Osteocyte (in vitro differentiated cells): ENCODE measurements around the gene PREX1. TPM values are rescaled to one million over a fixed set of nuclear protein-coding genes. Genes with fewer than 3 reads are reported as not detected.

ENCODE experiments used
- DNase-seq: peaks from one replicate; pipeline ENCODE4 v3.0.0; 2021; ENCODE audit warnings: mixed read lengths; ENCODE audit not compliant: unreplicated experiment; ENCODE audit errors: extremely low spot score
- H3K27ac Mint-ChIP-seq: one replicate; pipeline ENCODE4 v1.8.0; 2021; ENCODE audit warnings: mild to moderate bottlenecking, mixed read lengths; ENCODE audit not compliant: unreplicated experiment
- H3K27me3 Mint-ChIP-seq: one replicate; pipeline ENCODE4 v1.8.0; 2021; ENCODE audit warnings: mixed read lengths; ENCODE audit not compliant: unreplicated experiment
- H3K36me3 Mint-ChIP-seq: one replicate; pipeline ENCODE4 v1.8.0; 2021; ENCODE audit warnings: mixed read lengths; ENCODE audit not compliant: unreplicated experiment
- H3K4me1 Mint-ChIP-seq: one replicate; pipeline ENCODE4 v1.8.0; 2021; ENCODE audit warnings: mixed read lengths; ENCODE audit not compliant: unreplicated experiment
- H3K4me3 Mint-ChIP-seq: one replicate; pipeline ENCODE4 v1.8.0; 2021; ENCODE audit warnings: mild to moderate bottlenecking, moderate library complexity, mixed read lengths; ENCODE audit not compliant: unreplicated experiment
- H3K9me3 Mint-ChIP-seq: one replicate; pipeline ENCODE4 v1.8.0; 2021; ENCODE audit warnings: mixed read lengths; ENCODE audit not compliant: unreplicated experiment
- total RNA-seq: library from RNA; stranded (reverse); gene quantifications from 2 replicates; pipeline ENCODE4 v1.2.1, GENCODE V29; 2021
- TF ChIP-seq, protein P1 (sequence below): fragments of 200-600 bp; sonication (generic); IDR thresholded peaks from 2 replicates; pipeline ENCODE4 v1.5.0; 2021; ENCODE audit warnings: antibody characterized with exemption, mild to moderate bottlenecking, moderate library complexity

PREX1 gene
- total RNA-seq, 1 donor from 2014 or later: 24.2 TPM

DNA sequence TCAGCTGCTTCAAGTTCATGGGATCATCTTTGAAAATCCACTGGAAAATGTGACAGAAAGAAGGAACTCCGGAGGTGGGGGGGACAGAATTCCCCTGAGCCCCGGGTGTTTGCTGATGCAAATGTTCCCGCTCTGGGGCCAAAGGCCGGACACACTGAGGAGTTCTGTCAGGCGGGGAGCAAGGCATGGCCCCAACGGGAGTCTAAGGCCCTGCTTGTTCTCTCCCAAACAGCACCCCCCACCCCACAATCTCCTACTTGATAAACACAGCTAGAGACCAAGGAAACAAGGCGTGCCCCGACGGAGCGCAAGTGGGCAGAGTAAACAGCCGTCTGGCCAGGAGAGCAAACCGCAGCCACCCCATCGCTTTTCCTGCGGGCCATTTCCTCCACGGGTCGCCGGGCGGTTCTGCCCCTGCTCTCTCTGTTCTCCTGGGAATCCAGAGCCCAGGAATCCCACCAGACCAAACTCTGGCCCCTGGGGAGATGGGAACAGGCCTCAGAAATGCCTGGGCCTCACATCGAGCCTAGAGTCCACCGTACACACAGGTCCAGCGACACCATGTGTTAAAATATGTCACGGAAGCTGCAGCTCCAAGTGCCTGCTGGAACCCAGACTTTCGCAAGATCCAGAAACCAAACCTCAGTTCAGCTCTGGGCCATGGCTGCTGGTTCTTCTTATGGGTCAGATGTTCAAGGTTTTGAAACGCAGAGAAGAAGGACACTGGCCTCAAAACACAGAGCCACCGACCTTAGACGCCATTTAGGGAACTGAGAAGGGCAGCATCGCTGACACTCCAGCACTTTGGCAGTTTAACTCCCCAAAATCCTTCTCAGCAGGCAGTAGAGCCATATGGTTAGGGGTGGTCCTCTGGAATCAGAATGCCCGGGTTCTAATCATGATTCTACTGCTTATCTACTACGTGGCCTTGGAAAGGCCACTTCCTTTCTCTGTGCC is 104.2 kb downstream of the PREX1 start:
- Mint-ChIP-seq H3K4me1 (peaks cover 53% of the 10 kb centered on the region), H3K27ac (peak overlapping the region; percentile 99), H3K4me3 (peak overlapping the region; percentile 19), H3K27me3 (no peaks in the 10 kb centered on the region), H3K36me3 (peaks cover 3% of the 10 kb centered on the region), H3K9me3 (no peaks in the 10 kb centered on the region)
- TF ChIP-seq, protein P1, sequence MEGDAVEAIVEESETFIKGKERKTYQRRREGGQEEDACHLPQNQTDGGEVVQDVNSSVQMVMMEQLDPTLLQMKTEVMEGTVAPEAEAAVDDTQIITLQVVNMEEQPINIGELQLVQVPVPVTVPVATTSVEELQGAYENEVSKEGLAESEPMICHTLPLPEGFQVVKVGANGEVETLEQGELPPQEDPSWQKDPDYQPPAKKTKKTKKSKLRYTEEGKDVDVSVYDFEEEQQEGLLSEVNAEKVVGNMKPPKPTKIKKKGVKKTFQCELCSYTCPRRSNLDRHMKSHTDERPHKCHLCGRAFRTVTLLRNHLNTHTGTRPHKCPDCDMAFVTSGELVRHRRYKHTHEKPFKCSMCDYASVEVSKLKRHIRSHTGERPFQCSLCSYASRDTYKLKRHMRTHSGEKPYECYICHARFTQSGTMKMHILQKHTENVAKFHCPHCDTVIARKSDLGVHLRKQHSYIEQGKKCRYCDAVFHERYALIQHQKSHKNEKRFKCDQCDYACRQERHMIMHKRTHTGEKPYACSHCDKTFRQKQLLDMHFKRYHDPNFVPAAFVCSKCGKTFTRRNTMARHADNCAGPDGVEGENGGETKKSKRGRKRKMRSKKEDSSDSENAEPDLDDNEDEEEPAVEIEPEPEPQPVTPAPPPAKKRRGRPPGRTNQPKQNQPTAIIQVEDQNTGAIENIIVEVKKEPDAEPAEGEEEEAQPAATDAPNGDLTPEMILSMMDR: peak; percentile 42
- DNase-seq: peak; percentile 89

DNA sequence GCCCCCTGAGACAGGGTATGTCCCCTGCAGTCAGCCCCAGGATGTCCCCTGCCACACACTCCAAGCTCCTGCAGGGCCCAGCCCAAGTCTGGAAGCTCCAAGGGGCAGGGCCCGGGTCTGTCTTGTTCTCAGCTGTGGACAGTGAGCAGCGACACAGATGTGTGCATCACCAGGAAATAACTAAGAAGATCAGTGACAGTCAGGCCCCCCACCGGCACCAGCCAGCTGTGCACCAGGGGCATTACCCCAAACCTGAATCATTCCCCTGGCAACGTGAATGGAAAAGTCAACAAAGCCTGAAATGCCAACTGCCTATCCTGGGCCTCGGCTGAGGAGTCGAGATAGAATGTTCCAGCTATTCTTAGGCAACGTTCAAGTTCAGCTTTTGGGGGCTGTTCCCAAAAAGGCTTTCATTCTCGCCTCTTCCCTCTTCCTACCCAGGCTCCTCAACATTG is 105.0 kb downstream of the PREX1 start:
- Mint-ChIP-seq H3K27ac (peak overlapping the region; percentile 99), H3K4me1 (peaks cover 49% of the 10 kb centered on the region), H3K4me3 (peak overlapping the region; percentile 19), H3K9me3 (no peaks in the 10 kb centered on the region), H3K27me3 (no peaks in the 10 kb centered on the region), H3K36me3 (peaks cover 3% of the 10 kb centered on the region)
- DNase-seq: peak; percentile 92
- TF ChIP-seq, protein P1: no peak

DNA sequence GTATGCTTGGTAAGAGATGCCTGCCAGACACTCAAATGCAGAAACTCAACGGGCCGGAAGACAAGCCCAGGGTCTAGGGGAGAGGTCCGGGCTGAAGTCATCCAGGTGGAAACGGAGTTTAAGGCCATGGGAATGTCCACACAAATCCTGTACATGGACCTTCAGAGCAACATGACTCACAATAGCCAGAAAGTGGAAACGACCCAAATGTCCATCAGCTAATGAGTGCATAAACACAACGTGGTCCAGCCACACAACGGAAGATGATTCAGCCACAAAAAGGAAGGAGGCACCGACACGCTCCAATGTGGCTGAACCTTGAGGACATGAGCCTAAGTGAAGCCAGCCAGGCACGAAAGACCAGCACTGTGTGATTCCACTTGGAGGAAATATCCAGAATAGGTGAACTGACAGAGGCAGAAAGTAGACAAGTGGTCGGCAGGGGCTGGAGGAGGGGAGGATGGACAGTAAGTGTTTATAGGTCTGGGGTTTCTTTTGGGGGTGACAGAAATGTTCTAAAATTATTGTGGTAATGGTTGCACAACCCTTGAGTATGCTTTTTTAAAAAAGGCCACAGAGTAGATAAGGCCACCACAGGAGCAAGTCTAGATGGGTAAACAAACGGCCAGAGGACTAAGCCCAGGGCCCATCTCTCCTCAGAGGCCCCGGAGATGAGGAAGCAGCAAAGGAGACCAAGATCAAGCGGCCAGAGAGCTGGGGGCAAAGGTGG is 105.6 kb downstream of the PREX1 start:
- Mint-ChIP-seq H3K4me1 (peaks cover 49% of the 10 kb centered on the region), H3K4me3 (no peak overlapping the region), H3K27ac (peak overlapping the region; percentile 99), H3K9me3 (no peaks in the 10 kb centered on the region), H3K36me3 (peaks cover 3% of the 10 kb centered on the region), H3K27me3 (no peaks in the 10 kb centered on the region)
- TF ChIP-seq, protein P1: no peak
- no peak for DNase-seq

DNA sequence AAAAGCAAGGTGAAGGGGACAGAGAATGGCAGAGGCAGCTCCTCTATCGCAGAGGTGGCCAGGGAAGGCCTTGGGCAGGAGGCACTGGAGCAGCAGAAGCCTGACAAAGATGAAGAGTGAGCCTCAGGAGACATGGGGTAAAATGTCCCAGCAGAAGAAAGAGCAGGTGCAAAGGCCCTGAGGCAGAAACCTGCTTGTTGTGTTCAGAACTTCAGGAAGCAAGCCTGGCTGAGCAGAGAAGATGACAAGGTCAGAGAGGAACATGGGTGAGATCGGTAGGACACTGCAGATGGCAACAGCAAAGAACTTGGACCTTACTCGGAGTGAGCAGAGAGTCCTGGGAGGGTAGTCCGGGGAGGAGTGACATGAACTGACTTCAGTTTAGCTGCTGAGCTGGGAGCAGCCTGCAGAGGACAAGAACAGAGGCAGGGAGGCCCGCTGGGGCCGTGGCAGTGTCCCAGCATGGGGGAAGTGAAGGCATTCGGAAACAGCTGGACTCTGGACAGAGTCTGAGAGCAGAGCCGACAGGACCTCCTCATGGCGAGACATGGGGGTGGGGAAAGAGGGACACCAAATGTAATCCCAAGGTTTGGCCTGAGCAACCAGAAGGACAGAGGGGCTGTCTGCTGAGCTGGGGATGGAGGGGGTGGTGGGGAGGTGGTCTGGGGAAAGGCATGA is 106.3 kb downstream of the PREX1 start:
- no peak overlapping the region for H3K4me3 Mint-ChIP-seq
- TF ChIP-seq, protein P1: no peak
- H3K9me3 Mint-ChIP-seq: no peaks in the 10 kb centered on the region

More for the DNA sequence above, 106.3 kb downstream of the PREX1 start:
- DNase-seq: no peak
- no peaks in the 10 kb centered on the region for H3K27me3 Mint-ChIP-seq
- peaks cover 3% of the 10 kb centered on the region for H3K36me3 Mint-ChIP-seq
- H3K4me1 Mint-ChIP-seq: peaks cover 53% of the 10 kb centered on the region
- peak overlapping the region; percentile 99 for H3K27ac Mint-ChIP-seq
